SU-DHL-6 (cell line): ENCODE measurements around the gene PCNX3.

Experiments
- CTCF ChIP-seq: fragments of 200-600 bp; sonication (generic); IDR thresholded peaks from one replicate; pipeline ENCODE4 v1.5.1; 2017; ENCODE audit warnings: antibody characterized with exemption, mild to moderate bottlenecking, low read length, moderate library complexity; ENCODE audit not compliant: insufficient read depth, poor library complexity, severe bottlenecking
- EZH2phosphoT487 ChIP-seq: fragments of 200-600 bp; sonication (generic), shearing (Covaris generic); conservative IDR thresholded peaks from 2 replicates; pipeline ENCODE4 v1.6.1; 2018; ENCODE audit warnings: mild to moderate bottlenecking, antibody characterized with exemption, low read length, moderate library complexity, mixed read lengths

- TF ChIP-seq CTCF (no peak), EZH2phosphoT487 (no peak)
Observed at GRCh38 chr11:65604258-65604657, 11.3 kb upstream of the PCNX3 start.
